ENCODE results near the gene MRC1. TPM values are rescaled to one million over a fixed set of nuclear protein-coding genes. Genes with fewer than 3 reads are reported as not detected.

MRC1 gene
- total RNA-seq, 1 donor from 2014 or later: 0.07 TPM

DNA sequence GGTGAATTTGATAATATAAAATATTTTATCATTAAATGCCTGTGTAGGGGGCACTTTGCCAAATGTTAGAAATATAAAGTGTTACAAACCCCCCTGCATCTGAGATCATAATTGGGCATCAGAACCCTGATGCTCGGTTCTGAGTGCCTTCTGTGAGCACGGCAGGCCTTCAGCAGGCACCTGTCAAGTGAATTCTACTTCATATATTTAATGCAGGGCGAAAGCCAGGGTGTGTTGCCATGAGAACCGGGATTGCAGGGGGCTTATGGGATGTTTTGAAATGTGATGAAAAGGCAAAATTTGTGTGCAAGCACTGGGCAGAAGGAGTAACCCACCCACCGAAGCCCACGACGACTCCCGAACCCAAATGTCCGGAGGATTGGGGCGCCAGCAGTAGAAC is 57.2 kb downstream of the MRC1 start:
- no peak for TF ChIP-seq EZH2 (IDR thresholded peaks at IDR 0.05; ENCODE audit: insufficient read depth, low read length)
- TF ChIP-seq CTCF (IDR thresholded peaks at IDR 0.05; ENCODE audit: insufficient read depth, low read depth, low read length): no peak
- no peak overlapping the region for H2AFZ ChIP-seq (ENCODE audit: low read depth, low read length)
- Mint-ChIP-seq H3K9me3 (ENCODE audit: unreplicated experiment) (no peaks in the 10 kb centered on the region), H3K36me3 (ENCODE audit: low read depth, unreplicated experiment) (no peaks in the 10 kb centered on the region), H3K4me1 (ENCODE audit: low read depth, unreplicated experiment) (no peaks in the 10 kb centered on the region), H3K27ac (ENCODE audit: unreplicated experiment) (no peak overlapping the region), H3K27me3 (ENCODE audit: low read depth, unreplicated experiment) (peaks cover 2% of the 10 kb centered on the region), H3K4me3 (ENCODE audit: unreplicated experiment) (no peak overlapping the region)
- no peaks in the 10 kb centered on the region for H3K4me1 ChIP-seq (ENCODE audit: insufficient read depth, low read length)
- H3K9me3 ChIP-seq (ENCODE audit: insufficient read depth, low read depth, low read length): no peaks in the 10 kb centered on the region
- H3K9ac ChIP-seq (ENCODE audit: low read length): no peak overlapping the region
- H3K27me3 ChIP-seq (ENCODE audit: insufficient read depth, low read length): no peaks in the 10 kb centered on the region
- H3K4me2 ChIP-seq (ENCODE audit: low read length): no peak overlapping the region
- H4K20me1 ChIP-seq (ENCODE audit: insufficient read depth, low read length): no peaks in the 10 kb centered on the region
- H3K36me3 ChIP-seq (ENCODE audit: insufficient read depth, low read length): no peaks in the 10 kb centered on the region
- H3K27ac ChIP-seq (ENCODE audit: low read depth, low read length): no peak overlapping the region
- FAIRE-seq (no peak), DNase-seq (ENCODE audit: low read depth) (no peak)
- H3K79me2 ChIP-seq (ENCODE audit: insufficient read depth, low read length): no peaks in the 10 kb centered on the region
- H3K4me3 ChIP-seq (ENCODE audit: insufficient read depth, low read depth, low read length): no peak overlapping the region

GRCh38 chr10:17867056-17867455 is 57.9 kb downstream of the MRC1 start:
- no peak overlapping the region for H3K9ac ChIP-seq (ENCODE audit: low read length)
- no peaks in the 10 kb centered on the region for H4K20me1 ChIP-seq (ENCODE audit: insufficient read depth, low read length)
- H3K27ac ChIP-seq (ENCODE audit: low read depth, low read length): no peak overlapping the region
- no peaks in the 10 kb centered on the region for H3K4me1 ChIP-seq (ENCODE audit: insufficient read depth, low read length)
- H3K9me3 Mint-ChIP-seq (ENCODE audit: unreplicated experiment): no peaks in the 10 kb centered on the region
- no peak for DNase-seq (ENCODE audit: low read depth)
- no peak overlapping the region for H3K4me2 ChIP-seq (ENCODE audit: low read length)
- H3K79me2 ChIP-seq (ENCODE audit: insufficient read depth, low read length): no peaks in the 10 kb centered on the region
- no peaks in the 10 kb centered on the region for H3K4me1 Mint-ChIP-seq (ENCODE audit: low read depth, unreplicated experiment)
- no peak overlapping the region for H3K4me3 ChIP-seq (ENCODE audit: insufficient read depth, low read depth, low read length)
- H3K27ac Mint-ChIP-seq (ENCODE audit: unreplicated experiment): no peak overlapping the region
- no peaks in the 10 kb centered on the region for H3K36me3 ChIP-seq (ENCODE audit: insufficient read depth, low read length)
- no peak overlapping the region for H3K4me3 Mint-ChIP-seq (ENCODE audit: unreplicated experiment)
- no peak for FAIRE-seq
- no peaks in the 10 kb centered on the region for H3K27me3 ChIP-seq (ENCODE audit: insufficient read depth, low read length)
- H3K27me3 Mint-ChIP-seq (ENCODE audit: low read depth, unreplicated experiment): peaks cover 2% of the 10 kb centered on the region
- H3K9me3 ChIP-seq (ENCODE audit: insufficient read depth, low read depth, low read length): no peaks in the 10 kb centered on the region
- H3K36me3 Mint-ChIP-seq (ENCODE audit: low read depth, unreplicated experiment): no peaks in the 10 kb centered on the region
- no peak overlapping the region for H2AFZ ChIP-seq (ENCODE audit: low read depth, low read length)
- TF ChIP-seq EZH2 (IDR thresholded peaks at IDR 0.05; ENCODE audit: insufficient read depth, low read length): no peak

DNA sequence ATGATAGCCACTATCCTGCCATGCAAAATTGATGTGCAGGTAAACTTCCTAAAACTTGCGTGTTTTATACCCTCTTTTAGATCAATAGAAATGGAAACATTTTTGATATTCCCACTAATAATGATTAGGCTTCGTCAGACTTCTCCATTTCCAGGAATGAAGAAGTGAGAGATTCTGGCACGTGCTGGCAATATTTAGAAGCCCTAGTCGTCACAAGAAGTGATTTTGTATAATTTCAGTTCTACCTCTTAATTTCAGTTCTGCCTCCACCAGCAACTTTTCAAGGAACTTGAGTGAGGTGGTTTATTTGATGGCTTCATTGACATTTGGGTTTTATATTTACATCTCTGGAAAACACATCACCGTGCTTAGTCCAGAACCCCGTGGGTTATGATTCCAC is 61.9 kb downstream of the MRC1 start:
- Histone ChIP-seq H3K4me3 (ENCODE audit: insufficient read depth, low read depth, low read length) (no peak overlapping the region), H3K9ac (ENCODE audit: low read length) (no peak overlapping the region), H2AFZ (ENCODE audit: low read depth, low read length) (no peak overlapping the region), H3K9me3 (ENCODE audit: insufficient read depth, low read depth, low read length) (no peaks in the 10 kb centered on the region), H3K4me1 (ENCODE audit: insufficient read depth, low read length) (no peaks in the 10 kb centered on the region), H3K4me2 (ENCODE audit: low read length) (no peak overlapping the region), H3K79me2 (ENCODE audit: insufficient read depth, low read length) (no peaks in the 10 kb centered on the region), H3K27me3 (ENCODE audit: insufficient read depth, low read length) (no peaks in the 10 kb centered on the region), H3K36me3 (ENCODE audit: insufficient read depth, low read length) (no peaks in the 10 kb centered on the region), H3K27ac (ENCODE audit: low read depth, low read length) (no peak overlapping the region), H4K20me1 (ENCODE audit: insufficient read depth, low read length) (no peaks in the 10 kb centered on the region)
- no peak for FAIRE-seq
- Mint-ChIP-seq H3K27me3 (ENCODE audit: low read depth, unreplicated experiment) (no peaks in the 10 kb centered on the region), H3K4me3 (ENCODE audit: unreplicated experiment) (no peak overlapping the region), H3K4me1 (ENCODE audit: low read depth, unreplicated experiment) (no peaks in the 10 kb centered on the region), H3K27ac (ENCODE audit: unreplicated experiment) (no peak overlapping the region), H3K36me3 (ENCODE audit: low read depth, unreplicated experiment) (no peaks in the 10 kb centered on the region), H3K9me3 (ENCODE audit: unreplicated experiment) (no peaks in the 10 kb centered on the region)
- DNase-seq (ENCODE audit: low read depth): no peak
- TF ChIP-seq CTCF (IDR thresholded peaks at IDR 0.05; ENCODE audit: insufficient read depth, low read depth, low read length) (no peak), EZH2 (IDR thresholded peaks at IDR 0.05; ENCODE audit: insufficient read depth, low read length) (no peak)
